GM21737 (cell line): Measurements from ENCODE around the gene ZBTB47.

Experiments used
- ATAC-seq: cut with Tn5 transposase; IDR thresholded peaks from one replicate; pipeline ENCODE4 v1.9.1; 2021; ENCODE audit warnings: mild to moderate bottlenecking, moderate library complexity; ENCODE audit not compliant: unreplicated experiment

Gene ZBTB47

DNA sequence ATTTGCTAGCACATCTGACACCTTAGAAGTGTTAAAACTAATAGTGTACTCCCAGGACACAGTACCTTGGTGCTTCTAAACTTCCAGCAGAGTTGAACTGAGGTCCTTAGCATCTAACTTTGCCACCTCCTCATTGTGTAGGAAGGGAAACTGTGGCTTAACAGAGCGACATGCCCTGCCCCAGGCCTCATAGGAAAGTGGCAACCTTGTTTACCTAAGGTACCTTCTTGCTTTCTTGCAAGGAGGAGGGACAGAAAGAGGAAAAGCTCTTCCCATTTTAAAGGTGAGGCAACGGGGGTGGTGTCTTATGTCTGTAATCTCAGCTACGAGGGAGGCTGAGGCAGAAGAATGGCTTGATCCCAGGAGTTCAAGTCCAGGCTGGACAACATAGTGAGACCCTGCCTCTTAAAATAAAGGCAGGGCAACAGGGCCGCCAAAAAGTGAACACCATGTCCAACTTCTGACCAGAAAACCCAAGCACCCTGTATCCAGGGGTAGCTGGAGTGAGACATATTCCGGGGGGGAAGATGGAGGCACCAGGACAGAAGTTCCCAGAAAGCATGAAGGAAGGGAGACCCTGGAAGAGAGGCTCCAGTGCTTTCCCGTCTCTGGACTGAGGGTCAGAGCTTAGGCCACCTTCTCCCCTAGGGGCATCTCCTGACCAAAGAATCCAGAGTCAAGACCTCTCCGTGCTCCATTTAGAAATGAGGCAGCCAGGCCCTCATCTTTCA lies 31.3 kb downstream of the ZBTB47 start:
- no peak for ATAC-seq

DNA sequence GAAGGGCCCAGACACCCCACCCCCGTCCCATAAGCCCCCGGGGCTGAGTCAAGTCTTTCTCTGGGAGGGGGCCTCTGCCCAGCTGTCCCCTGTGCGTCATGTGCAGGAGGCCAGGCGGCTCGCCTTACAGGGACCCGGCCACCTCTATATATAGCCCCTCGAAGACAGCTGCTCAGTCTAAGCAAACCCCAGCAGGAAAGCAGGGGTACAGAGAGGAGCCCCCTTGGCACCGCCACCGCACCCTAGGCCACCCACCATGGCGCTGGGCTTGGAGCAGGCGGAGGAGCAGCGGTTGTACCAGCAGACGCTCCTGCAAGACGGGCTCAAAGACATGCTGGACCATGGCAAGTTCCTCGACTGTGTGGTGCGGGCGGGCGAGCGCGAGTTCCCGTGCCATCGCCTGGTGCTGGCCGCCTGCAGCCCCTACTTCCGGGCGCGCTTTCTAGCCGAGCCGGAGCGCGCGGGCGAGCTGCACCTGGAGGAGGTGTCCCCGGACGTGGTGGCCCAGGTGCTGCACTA lies 31.9 kb downstream of the ZBTB47 start, which contains the start of gene KLHL40:
TSS of gene KLHL40 (plus strand) at position 175 of the 519 bp plus-strand sequence. CDS start at position 257, 82 bp downstream.
- no peak for ATAC-seq

DNA sequence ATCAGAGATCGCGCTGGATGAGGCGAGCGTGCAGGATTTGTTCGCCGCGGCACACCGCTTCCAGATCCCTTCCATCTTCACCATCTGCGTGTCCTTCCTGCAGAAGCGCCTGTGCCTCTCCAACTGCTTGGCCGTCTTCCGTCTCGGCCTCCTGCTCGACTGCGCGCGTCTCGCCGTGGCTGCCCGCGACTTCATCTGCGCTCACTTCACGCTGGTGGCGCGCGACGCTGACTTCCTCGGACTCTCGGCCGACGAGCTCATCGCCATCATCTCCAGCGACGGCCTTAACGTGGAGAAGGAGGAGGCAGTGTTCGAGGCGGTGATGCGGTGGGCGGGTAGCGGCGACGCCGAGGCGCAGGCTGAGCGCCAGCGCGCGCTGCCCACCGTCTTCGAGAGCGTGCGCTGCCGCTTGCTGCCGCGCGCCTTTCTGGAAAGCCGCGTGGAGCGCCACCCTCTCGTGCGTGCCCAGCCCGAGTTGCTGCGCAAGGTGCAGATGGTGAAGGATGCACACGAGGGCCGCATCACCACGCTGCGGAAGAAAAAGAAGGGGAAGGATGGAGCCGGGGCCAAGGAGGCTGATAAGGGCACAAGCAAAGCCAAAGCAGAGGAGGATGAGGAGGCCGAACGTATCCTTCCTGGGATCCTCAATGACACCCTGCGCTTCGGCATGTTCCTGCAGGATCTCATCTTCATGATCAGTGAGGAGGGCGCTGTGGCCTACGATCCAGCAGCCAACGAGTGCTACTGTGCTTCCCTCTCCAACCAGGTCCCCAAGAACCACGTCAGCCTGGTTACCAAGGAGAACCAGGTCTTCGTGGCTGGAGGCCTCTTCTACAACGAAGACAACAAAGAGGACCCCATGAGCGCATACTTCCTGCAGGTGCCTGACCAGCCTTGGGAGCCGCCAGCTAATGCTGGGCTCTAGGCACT lies 32.7 kb downstream of the ZBTB47 start:
- ATAC-seq: no peak

DNA sequence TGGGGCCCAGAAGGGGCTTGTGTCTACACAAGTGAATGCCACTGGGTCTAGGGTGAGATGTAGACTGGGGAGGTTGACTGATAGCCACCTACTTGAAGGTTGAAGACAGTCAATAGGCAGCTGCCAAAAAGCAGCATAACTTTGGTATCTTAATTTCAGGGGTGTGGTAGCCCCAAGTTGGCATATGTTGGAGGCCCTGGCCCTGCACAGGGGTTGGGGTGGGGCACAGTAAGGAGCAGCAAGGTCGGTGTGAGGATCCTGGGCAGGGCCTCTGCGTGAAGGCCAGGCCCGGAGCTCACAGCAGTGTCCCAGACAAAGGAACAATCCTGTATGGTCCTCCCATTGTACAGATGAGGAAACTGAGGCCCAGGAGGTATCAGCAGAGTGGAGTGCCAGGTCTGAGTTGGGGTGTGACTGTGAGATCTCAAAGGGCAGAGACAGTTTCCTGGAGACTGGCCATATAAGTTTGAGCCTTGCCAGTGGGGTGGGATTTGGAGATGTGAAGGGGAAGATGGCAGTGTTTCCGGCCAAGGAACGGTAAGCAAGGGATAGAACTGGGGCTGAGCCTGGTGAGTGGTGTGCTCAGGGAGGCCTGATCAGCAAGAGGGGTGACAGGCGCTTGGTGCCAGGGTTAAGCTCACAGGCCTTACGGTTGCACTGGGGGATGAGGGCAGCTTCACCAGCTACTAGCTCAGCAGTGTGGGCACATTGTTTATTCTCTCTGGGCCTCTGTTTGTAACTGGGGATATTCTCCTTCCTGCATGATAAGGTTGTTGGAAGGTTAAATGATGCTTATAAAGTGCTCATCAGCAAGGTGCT lies 33.5 kb downstream of the ZBTB47 start:
- no peak for ATAC-seq

DNA sequence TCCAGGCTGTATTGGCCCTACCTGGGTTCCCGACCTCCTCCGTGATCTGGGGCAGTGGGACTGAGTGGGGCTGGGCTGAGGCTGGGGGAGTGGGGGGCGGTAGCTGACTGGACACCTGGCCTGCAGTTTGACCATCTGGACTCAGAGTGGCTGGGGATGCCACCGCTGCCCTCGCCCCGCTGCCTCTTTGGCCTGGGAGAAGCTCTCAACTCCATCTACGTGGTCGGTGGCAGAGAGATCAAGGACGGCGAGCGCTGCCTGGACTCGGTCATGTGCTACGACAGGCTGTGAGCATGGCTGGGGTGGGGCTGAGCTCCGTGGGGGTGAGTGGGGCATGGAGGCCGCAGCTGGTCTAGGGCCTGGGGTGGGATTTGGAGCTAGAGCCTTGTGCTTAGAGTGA lies 34.5 kb downstream of the ZBTB47 start:
- ATAC-seq: no peak

GRCh38 chr3:42688487-42689420 lies 35.3 kb downstream of the ZBTB47 start:
- no peak for ATAC-seq

DNA sequence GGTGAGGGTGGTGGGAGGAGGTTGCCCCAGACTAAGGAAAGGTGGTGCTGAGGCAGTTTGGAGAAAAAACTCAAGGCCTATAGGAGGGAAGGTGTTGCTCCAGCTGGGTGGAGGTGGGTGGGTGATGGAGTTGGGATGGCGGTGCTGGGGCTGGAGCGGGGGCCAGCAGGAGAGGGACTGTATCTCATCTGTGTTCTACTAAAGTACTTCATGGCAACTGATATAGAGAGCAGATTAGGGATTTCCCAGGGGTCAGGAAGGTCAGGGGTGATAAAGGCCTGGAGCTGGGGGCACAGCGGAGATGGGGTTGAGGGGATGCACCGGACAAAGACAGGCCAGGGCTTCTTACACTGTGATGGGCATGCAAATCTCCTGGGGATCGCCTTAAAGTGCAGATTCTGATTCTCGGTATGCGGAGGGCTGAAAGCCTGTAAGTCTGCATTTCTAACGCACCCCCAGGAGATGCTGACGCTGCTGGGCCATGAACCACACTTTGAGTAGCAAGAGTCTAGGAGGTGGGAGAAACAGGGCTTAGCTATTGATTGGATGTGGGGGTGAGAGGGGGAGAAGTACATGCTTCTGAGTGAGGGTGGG lies 36.0 kb downstream of the ZBTB47 start:
- ATAC-seq: no peak

DNA sequence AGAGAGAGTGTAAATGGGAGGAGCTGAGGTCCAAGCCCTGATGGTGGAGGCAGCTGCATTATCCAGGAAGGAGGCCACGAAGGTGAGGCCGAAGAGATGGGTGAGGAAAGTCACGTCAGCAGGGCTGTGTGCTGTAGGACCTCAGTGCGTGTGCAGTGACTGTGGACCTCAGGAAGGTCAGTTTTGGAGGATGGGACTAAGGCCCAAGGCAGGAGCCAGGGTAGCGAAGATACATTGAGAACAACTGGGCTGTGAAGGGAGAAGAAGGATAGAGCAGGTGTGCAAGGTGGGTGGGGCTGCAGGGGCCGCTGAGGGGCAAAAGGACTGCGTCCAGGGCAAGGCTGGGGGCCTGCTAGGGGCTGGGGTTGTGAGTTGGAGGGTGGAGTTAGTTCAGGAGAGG lies 36.7 kb downstream of the ZBTB47 start:
- ATAC-seq: no peak

GRCh38 chr3:42690766-42691680 lies 37.5 kb downstream of the ZBTB47 start:
- ATAC-seq: no peak

DNA sequence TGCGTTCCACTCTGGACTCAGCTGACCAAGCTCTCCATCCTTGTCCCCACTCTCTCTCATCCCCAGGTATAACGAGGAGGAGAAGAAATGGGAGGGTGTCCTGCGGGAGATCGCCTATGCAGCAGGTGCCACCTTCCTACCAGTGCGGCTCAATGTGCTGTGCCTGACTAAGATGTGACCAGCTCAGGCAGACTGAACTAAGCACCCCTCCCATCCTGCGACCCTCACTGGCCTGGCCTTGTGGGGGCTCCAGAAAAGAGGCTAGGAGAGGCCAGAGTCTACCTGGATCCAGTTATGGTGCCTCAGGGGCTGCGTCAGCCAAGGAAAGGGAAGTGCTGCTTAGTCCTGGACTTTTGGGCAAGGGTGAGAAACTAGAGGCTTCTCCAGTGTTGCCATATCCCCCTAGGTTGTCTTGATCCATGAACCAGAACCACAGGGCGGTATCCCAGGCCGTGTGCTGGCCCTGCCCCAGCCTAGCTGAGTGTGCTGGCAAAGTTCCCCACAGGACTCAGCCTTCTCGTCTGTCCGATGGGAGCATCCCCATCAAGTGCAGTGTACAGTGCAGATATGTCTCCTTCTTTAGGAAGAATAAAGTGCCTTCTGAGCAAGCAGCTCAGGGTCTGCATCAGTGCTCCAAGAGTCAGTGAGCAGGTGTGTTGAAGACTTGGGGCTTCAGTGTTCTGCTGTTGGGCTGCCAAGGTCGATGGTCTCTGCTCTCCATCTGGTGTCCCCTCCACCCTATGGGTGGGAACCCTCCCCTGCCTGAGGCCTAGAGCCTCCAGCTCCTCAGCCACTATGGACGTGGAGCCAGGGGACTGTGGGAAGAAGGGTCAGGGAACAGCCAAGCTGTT lies 38.5 kb downstream of the ZBTB47 start:
- no peak for ATAC-seq

DNA sequence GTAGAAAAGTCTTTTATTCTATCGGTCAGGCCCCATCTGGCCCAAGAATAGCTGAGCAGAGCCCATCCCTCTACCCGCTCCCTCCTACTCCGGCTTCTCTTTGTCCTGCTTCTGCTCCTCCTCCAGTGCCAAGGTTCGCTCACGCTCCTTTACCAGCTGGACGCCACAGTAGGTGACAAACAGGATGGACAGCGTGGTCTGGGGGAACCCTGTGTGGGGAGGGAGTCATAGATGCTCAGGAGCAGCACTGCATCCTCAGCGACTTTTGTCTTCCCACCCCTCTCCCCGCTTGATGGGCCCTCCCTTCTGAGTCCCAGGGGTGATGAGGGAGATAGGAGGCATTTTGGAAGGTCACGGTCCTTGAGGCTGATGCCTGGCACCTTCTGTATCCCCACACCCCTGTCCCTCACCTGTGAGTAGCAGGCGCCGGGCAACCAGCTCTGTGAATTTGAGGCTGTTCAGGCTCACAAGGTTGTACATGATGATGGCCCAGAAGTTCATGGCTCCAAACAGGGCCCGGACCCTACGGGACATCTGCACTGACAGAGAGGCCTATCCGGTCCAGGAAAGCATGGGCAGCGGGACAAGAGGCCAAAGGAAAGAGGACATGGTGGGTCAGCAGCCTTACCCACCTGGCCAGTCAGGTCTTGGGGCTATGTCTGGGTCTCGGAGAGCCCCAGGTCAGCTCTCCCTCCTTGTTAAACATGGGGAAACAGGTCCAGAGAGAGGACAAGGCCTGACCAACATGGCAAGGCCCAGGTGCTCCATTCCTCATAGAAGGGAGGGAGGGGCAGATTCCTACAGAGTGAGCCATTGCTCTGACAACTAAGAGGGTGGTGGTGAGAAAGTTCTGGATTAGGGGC lies 39.4 kb downstream of the ZBTB47 start:
- ATAC-seq: no peak

GRCh38 chr3:42693530-42693930 lies 40.0 kb downstream of the ZBTB47 start:
- no peak for ATAC-seq

GRCh38 chr3:42694366-42694765 lies 40.9 kb downstream of the ZBTB47 start:
- no peak for ATAC-seq

GRCh38 chr3:42696356-42697288 lies 43.1 kb downstream of the ZBTB47 start:
- ATAC-seq: no peak

DNA sequence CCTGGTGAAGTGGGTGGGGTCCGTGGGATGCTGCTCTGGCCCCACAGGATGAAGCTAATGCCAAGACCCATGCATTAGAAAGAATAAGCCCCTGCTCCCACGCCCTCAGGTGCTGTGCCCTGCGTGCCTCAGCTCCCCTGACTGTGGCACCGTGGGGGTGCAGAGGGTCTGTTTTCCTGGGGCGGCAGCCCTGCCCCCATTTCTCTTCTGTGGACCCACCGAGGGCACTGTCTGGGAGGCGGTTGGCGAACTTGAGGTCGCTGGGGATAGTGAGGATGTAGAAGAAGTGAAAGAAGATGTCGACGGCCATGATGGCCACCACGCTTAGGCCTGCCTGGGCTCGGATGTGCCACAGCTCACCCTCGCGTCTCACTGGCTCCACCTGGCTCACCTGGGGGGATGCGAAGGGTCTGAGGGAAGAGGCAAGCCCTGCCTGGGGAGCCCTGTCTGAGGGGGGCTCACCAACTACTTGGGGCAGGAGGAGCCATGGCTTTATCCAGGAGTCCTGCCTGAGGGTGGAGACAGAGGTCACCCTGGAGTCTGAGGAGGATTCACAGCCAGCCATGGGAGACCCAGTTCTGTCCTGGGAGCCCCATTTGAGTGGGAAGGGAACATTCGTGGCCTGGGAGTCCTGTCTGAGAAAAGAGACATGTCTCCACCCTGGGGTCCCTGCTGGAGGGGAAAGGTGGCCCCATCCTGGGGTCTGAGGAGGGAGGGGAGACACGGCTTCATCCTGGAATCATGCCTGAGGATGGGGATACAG lies 44.0 kb downstream of the ZBTB47 start:
- ATAC-seq: no peak
